HFFc6 (cell line): ENCODE data around the gene ZNF500. TPM values are rescaled to one million over a fixed set of nuclear protein-coding genes. Genes with fewer than 3 reads are reported as not detected.

Experiments
- DNase-seq: peaks from one replicate; pipeline ENCODE4 v3.0.0-alpha.2; 2018
- H3K27ac Mint-ChIP-seq: 2 replicates; pipeline ENCODE4 v1.8.0; 2020; ENCODE audit warnings: mild to moderate bottlenecking, mixed read lengths
- H3K27me3 Mint-ChIP-seq: 2 replicates; pipeline ENCODE4 v1.8.0; 2021; ENCODE audit warnings: mild to moderate bottlenecking, moderate library complexity, mixed read lengths; ENCODE audit not compliant: insufficient read depth
- H3K36me3 Mint-ChIP-seq: 2 replicates; pipeline ENCODE4 v1.8.0; 2021; ENCODE audit warnings: low read depth, mixed read lengths
- H3K4me1 Mint-ChIP-seq: 2 replicates; pipeline ENCODE4 v1.8.0; 2020; ENCODE audit warnings: low read depth, mixed read lengths
- H3K4me3 Mint-ChIP-seq: 2 replicates; pipeline ENCODE4 v1.8.0; 2020; ENCODE audit warnings: mild to moderate bottlenecking, moderate library complexity, mixed read lengths
- H3K9me3 Mint-ChIP-seq: 2 replicates; pipeline ENCODE4 v1.8.0; 2020; ENCODE audit warnings: mild to moderate bottlenecking, mixed read lengths
- total RNA-seq, 6 experiments: library from RNA; stranded (reverse); fragmentation: NEBNext Ultra II Directional; extraction: Animal tissue kit (Norgen Biotek cat#: 25700); gene quantifications; 2 replicates in 1 of 6; 3 replicates in 5 of 6; pipeline ENCODE4 v1.2.3, GENCODE V29; 2021
- TF ChIP-seq, protein P1 (sequence below): fragments of 200-600 bp; sonication (generic); IDR thresholded peaks from 2 replicates; pipeline ENCODE4 v1.5.0; 2021; ENCODE audit warnings: antibody characterized with exemption, mild to moderate bottlenecking

Gene ZNF500
- total RNA-seq, 6 experiments from 2014 or later: 8.9 to 13.4 (median 10.4) TPM

DNA sequence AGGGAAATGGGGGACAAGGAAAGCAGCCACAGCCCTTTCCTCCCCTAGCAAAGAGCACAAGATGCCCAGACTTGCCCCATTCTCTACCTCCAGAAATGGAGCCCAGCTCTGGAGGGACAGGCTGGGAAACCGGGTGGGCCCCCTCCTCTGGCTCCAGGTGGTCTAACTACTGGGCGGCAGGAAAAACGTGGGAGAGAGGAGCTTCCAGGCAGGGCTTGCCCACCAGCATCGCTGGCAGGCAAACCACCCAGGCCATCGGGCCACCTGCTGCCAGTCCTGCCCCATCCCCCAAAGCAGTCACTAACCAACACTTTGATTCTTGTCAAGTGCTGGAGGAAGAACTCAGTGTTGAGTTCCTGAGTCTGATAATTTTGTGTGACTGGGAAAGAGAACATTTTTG lies 48.5 kb downstream of the ZNF500 start:
- DNase-seq: no peak
- Mint-ChIP-seq H3K27me3 (no peaks in the 10 kb centered on the region), H3K36me3 (peaks cover 10% of the 10 kb centered on the region), H3K27ac (no peak overlapping the region), H3K9me3 (no peaks in the 10 kb centered on the region), H3K4me3 (no peak overlapping the region), H3K4me1 (no peaks in the 10 kb centered on the region)
- TF ChIP-seq, protein P1, sequence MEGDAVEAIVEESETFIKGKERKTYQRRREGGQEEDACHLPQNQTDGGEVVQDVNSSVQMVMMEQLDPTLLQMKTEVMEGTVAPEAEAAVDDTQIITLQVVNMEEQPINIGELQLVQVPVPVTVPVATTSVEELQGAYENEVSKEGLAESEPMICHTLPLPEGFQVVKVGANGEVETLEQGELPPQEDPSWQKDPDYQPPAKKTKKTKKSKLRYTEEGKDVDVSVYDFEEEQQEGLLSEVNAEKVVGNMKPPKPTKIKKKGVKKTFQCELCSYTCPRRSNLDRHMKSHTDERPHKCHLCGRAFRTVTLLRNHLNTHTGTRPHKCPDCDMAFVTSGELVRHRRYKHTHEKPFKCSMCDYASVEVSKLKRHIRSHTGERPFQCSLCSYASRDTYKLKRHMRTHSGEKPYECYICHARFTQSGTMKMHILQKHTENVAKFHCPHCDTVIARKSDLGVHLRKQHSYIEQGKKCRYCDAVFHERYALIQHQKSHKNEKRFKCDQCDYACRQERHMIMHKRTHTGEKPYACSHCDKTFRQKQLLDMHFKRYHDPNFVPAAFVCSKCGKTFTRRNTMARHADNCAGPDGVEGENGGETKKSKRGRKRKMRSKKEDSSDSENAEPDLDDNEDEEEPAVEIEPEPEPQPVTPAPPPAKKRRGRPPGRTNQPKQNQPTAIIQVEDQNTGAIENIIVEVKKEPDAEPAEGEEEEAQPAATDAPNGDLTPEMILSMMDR: no peak

DNA sequence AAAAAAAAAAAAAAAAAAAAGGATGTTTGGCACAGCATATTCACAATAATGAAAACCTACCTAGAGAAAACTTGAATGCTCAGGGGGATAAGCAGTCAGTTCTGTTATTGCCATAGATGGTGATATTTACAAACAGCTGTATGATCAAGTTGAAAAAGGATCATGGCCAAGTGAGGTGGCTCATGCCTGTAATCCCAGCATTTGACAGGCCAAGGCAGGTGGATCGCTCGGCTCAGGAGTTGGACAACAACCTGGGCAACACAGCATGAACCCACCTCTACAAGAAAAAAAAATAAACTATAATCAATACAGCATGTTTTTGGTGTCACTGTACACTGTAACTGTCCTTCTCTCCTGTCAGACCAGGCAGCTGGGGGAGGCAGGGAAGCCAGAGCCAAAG lies 52.0 kb downstream of the ZNF500 start:
- Mint-ChIP-seq H3K9me3 (no peaks in the 10 kb centered on the region), H3K27ac (no peak overlapping the region), H3K4me1 (no peaks in the 10 kb centered on the region), H3K4me3 (no peak overlapping the region), H3K27me3 (no peaks in the 10 kb centered on the region; the same call in 1 of the 2 replicates), H3K36me3 (peaks cover 21% of the 10 kb centered on the region)
- TF ChIP-seq, protein P1: no peak
- DNase-seq: no peak

DNA sequence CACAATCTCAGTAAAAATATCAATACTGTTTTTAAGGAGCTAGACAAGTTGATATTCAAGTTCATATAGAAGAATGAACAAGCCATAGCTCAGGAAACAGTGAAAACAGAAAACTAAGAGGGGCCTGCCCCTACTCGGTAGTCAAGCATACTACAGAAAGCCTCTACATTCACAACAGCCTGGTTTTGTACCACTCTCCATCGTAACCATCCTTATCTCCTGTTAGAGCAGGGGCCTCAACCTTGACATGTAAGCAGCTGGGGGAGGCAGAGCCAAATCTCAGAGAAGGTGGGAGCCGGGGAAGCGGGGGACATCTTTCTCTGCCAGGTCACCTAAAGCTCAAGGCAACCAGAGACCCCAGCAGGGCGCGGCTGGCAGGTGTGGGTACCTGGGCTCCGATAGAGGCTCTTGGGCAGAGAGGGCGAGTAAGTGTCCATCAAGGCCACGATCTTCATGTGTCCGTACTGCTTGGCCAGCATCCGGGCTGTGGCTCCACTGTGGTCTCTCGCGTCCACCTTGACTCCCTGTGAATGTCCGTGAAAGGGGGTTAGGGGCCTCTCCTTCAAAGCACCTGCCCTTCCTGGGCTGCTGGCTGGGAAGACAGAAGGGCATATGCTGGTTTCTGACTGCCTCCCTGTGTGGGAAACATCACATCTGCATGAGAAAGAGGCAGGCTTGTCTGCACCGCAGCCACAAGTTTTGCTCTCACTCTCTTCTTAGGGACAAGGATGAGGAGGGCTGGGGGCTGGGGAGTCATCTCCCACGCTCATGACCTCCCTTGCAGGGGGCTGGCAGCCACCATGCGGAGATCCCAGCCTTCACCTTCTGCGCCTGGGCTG lies 53.1 kb downstream of the ZNF500 start:
- no peaks in the 10 kb centered on the region; the same call in 1 of the 2 replicates for H3K27me3 Mint-ChIP-seq
- H3K4me1 Mint-ChIP-seq: peaks cover 6% of the 10 kb centered on the region; the same call in 1 of the 2 replicates
- H3K36me3 Mint-ChIP-seq: peaks cover 28% of the 10 kb centered on the region
- DNase-seq: no peak
- H3K27ac Mint-ChIP-seq: no peak overlapping the region
- no peaks in the 10 kb centered on the region for H3K9me3 Mint-ChIP-seq
- TF ChIP-seq, protein P1: no peak
- no peak overlapping the region for H3K4me3 Mint-ChIP-seq

DNA sequence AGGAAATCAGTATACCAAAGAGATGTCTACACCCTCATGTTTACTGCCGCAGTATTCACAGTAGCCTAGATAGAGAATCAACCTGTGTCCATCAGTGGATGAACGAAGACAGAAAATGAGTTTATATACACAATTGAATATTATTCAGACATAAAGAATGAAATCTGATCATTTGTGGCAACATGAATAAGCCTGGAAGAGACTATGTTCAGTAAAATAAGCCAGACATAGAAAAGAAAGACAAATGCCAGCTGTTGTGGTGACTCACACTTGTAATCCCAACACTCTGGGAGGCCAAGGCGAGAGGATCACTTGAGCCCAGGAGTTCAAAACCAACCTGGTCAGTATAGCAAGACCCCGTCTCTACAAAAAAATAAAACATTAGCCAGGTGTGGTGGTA lies 57.5 kb downstream of the ZNF500 start:
- TF ChIP-seq, protein P1: no peak
- peaks cover 6% of the 10 kb centered on the region; the same call in 1 of the 2 replicates for H3K4me1 Mint-ChIP-seq
- DNase-seq: no peak
- H3K27me3 Mint-ChIP-seq: no peaks in the 10 kb centered on the region; the same call in none of the 2 replicates
- H3K27ac Mint-ChIP-seq: peak overlapping the region; percentile 52; the same call in 1 of the 2 replicates
- peaks cover 37% of the 10 kb centered on the region; the same call in 1 of the 2 replicates for H3K36me3 Mint-ChIP-seq
- no peak overlapping the region for H3K4me3 Mint-ChIP-seq
- H3K9me3 Mint-ChIP-seq: no peaks in the 10 kb centered on the region

DNA sequence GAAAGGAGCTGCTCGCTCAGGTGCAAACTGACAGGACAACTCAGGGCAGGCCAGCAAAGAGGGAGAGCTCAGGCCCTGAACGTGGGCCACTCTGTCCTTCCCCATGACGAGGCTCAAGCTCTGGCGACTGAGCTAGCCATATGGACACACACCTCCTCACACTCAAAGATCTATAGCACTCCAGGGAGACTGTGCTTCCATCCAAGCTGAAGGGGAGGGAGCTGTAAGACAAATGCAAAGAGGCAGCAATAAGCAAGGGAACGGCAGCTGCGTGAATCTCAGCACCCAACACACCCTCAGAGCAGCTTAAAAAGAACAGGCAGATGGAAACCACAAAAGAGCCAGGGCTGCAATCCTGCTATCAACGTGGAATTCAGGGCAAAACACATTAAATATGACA lies 60.1 kb downstream of the ZNF500 start:
- Mint-ChIP-seq H3K9me3 (no peaks in the 10 kb centered on the region), H3K4me3 (no peak overlapping the region), H3K36me3 (peaks cover 33% of the 10 kb centered on the region; the same call in 1 of the 2 replicates), H3K27me3 (no peaks in the 10 kb centered on the region; the same call in 1 of the 2 replicates), H3K27ac (no peak overlapping the region; the same call in 1 of the 2 replicates), H3K4me1 (peaks cover 6% of the 10 kb centered on the region; the same call in 1 of the 2 replicates)
- DNase-seq: no peak
- TF ChIP-seq, protein P1: no peak
